Epithelial cell of esophagus (primary cell): ENCODE data around the gene C16orf96.

Experiments used
- DNase-seq: peaks from one replicate; pipeline ENCODE4 v3.0.0; 2010; ENCODE audit warnings: low read depth
- H3K4me3 ChIP-seq: 2 replicates; pipeline ENCODE4 v1.5.1; 2011; ENCODE audit warnings: mild to moderate bottlenecking, low read length, control low read depth
- CTCF ChIP-seq: IDR thresholded peaks from 2 replicates; pipeline ENCODE4 v1.5.1; 2011; ENCODE audit warnings: low read depth, mild to moderate bottlenecking, low read length, control low read depth, inconsistent platforms; ENCODE audit not compliant: insufficient read depth; ENCODE audit errors: missing control alignments

Gene C16orf96

GRCh38 chr16:4574919-4575705 lies 19.0 kb downstream of the C16orf96 start:
- TF ChIP-seq CTCF = no peak
- no peak for DNase-seq
- H3K4me3 ChIP-seq = no peak overlapping the region

DNA sequence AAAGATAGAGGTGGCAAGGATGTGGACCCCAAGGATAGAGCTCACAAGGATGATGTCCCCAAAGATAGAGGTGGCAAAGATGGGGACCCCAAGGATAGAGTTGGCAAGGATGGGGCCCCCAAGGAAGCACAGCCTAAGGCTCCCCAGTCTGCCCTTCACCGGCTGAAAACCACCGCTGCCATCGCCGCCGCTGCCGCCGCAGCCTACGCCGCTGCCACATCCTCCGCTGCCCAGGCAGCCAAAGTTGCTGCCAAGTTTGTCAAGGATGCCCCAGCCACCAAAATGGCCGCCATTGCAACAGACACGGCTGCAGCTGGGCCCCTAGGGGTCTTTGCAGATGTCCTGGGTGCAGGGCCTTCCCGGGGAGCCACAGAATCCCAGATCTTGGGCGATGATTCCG lies 19.9 kb downstream of the C16orf96 start:
- no peak for DNase-seq
- no peak overlapping the region for H3K4me3 ChIP-seq
- no peak for TF ChIP-seq CTCF

GRCh38 chr16:4578961-4579530 lies 22.9 kb downstream of the C16orf96 start:
- TF ChIP-seq CTCF = no peak
- DNase-seq = no peak
- H3K4me3 ChIP-seq = no peak overlapping the region

GRCh38 chr16:4580250-4580649 lies 24.1 kb downstream of the C16orf96 start:
- peak; percentile 48 for DNase-seq
- no peak overlapping the region for H3K4me3 ChIP-seq
- no peak for TF ChIP-seq CTCF

DNA sequence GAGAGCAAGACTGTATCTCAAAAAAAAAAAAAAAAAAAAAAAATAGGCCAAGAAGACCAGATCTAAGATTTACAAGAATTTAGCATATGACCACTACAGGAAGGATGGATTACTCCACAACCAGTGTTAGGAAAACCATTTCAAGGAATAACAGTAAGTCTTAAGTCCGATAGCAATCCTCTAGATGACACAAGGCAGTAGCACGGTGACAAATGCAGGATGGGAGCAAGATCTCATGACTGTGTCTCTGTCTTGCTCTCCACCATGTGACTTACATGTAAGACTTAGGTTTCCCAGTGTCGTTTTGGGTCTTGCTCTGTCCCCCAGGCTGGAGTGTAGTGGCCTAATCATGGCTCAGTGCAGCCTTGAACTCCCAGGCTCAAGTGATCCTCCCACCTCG lies 27.8 kb downstream of the C16orf96 start:
- DNase-seq = no peak
- no peak overlapping the region for H3K4me3 ChIP-seq
- TF ChIP-seq CTCF = no peak

DNA sequence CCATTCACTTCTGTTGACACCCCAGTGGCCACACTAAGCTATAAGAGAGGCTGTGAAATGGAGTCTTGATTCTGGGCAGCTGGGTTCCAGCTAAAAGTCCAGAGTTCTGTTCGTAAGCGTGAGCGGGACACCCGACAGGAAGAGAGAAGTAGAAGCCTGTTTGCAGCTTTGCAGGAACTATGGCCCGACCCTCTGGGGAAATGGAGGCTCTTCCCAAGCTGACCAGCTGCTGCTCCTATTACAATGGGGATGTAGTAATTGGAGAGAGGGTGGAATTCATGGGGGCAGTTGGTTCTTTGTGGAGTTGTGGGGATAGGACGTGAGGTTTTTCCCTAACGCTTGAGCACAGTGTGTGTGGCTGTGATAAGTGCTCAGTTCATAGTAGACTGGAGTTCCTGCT lies 30.2 kb downstream of the C16orf96 start:
- H3K4me3 ChIP-seq = no peak overlapping the region
- TF ChIP-seq CTCF = no peak
- DNase-seq = no peak

- DNase-seq = no peak
- no peak for TF ChIP-seq CTCF
- no peak overlapping the region for H3K4me3 ChIP-seq
Measured at GRCh38 chr16:4588386-4588785, 32.2 kb downstream of the C16orf96 start.
